SU-DHL-6 (cell line): ENCODE measurements around the gene RANBP1.

Source experiments
- H2AFZ ChIP-seq: fragments of 200-600 bp; sonication (generic); 2 replicates; pipeline ENCODE4 v1.6.1; 2014; ENCODE audit warnings: low read depth, mild to moderate bottlenecking, moderate library complexity, mixed read lengths, antibody characterized with exemption, low read length; ENCODE audit not compliant: severe bottlenecking
- H3F3A ChIP-seq: fragments of 200-600 bp; shearing (Covaris generic); 2 replicates; pipeline ENCODE4 v1.6.0; 2016; ENCODE audit warnings: antibody characterized with exemption, mild to moderate bottlenecking; ENCODE audit not compliant: insufficient read depth
- H3K27ac ChIP-seq: fragments of 200-600 bp; sonication (generic); 2 replicates; pipeline ENCODE4 v1.5.1; 2016; ENCODE audit warnings: low read depth, mild to moderate bottlenecking, low read length, moderate library complexity, mixed read lengths
- H3K27me3 ChIP-seq: fragments of 200-600 bp; sonication (generic), shearing (Covaris generic); 2 replicates; pipeline ENCODE4 v1.6.0; 2014; ENCODE audit warnings: mild to moderate bottlenecking, low read length
- H3K36me3 ChIP-seq: fragments of 200-600 bp; sonication (generic); 2 replicates; pipeline ENCODE4 v1.6.1; 2014; ENCODE audit warnings: mild to moderate bottlenecking, low read length, mixed read lengths
- H3K4me2 ChIP-seq: fragments of 300-600, 200-600 bp; shearing (Covaris generic), sonication (generic); 2 replicates; pipeline ENCODE4 v1.6.0; 2014; ENCODE audit warnings: low read length, low read depth, mild to moderate bottlenecking; ENCODE audit not compliant: poor library complexity, severe bottlenecking
- H3K4me3 ChIP-seq: fragments of 200-600 bp; sonication (generic); 2 replicates; pipeline ENCODE4 v1.5.1; 2014; ENCODE audit warnings: antibody characterized with exemption, low read length, mild to moderate bottlenecking, mixed read lengths; ENCODE audit not compliant: insufficient read depth, poor library complexity, severe bottlenecking
- H3K79me2 ChIP-seq: fragments of 200-600 bp; sonication (generic); 2 replicates; pipeline ENCODE4 v1.6.1; 2014; ENCODE audit warnings: mild to moderate bottlenecking, low read length, moderate library complexity; ENCODE audit not compliant: insufficient read depth
- H3K9ac ChIP-seq: fragments of 200-600 bp; sonication (generic); 2 replicates; pipeline ENCODE4 v1.7.0; 2014; ENCODE audit warnings: mild to moderate bottlenecking, low read length
- H3K9me2 ChIP-seq: fragments of 200-600 bp; sonication (generic); replicated peaks from 2 replicates; pipeline ENCODE4 v1.6.1; 2014; ENCODE audit warnings: low read length; ENCODE audit not compliant: insufficient read depth
- H3K9me3 ChIP-seq: fragments of 200-600 bp; sonication (generic); 2 replicates; pipeline ENCODE4 v1.6.1; 2014; ENCODE audit warnings: low read length, mixed read lengths; ENCODE audit not compliant: insufficient read depth
- H4K20me1 ChIP-seq: fragments of 200-600 bp; sonication (generic); 2 replicates; pipeline ENCODE4 v1.6.1; 2014; ENCODE audit warnings: low read depth, mild to moderate bottlenecking, antibody characterized with exemption, low read length, moderate library complexity, mixed read lengths
- EZH2phosphoT487 ChIP-seq: fragments of 200-600 bp; sonication (generic), shearing (Covaris generic); conservative IDR thresholded peaks from 2 replicates; pipeline ENCODE4 v1.6.1; 2018; ENCODE audit warnings: mild to moderate bottlenecking, antibody characterized with exemption, low read length, moderate library complexity, mixed read lengths
- TF ChIP-seq, protein P1 (sequence below): fragments of 200-600 bp; sonication (generic); IDR thresholded peaks from one replicate; pipeline ENCODE4 v1.5.1; 2017; ENCODE audit warnings: antibody characterized with exemption, mild to moderate bottlenecking, low read length, moderate library complexity; ENCODE audit not compliant: insufficient read depth, poor library complexity, severe bottlenecking

The RANBP1 gene

DNA sequence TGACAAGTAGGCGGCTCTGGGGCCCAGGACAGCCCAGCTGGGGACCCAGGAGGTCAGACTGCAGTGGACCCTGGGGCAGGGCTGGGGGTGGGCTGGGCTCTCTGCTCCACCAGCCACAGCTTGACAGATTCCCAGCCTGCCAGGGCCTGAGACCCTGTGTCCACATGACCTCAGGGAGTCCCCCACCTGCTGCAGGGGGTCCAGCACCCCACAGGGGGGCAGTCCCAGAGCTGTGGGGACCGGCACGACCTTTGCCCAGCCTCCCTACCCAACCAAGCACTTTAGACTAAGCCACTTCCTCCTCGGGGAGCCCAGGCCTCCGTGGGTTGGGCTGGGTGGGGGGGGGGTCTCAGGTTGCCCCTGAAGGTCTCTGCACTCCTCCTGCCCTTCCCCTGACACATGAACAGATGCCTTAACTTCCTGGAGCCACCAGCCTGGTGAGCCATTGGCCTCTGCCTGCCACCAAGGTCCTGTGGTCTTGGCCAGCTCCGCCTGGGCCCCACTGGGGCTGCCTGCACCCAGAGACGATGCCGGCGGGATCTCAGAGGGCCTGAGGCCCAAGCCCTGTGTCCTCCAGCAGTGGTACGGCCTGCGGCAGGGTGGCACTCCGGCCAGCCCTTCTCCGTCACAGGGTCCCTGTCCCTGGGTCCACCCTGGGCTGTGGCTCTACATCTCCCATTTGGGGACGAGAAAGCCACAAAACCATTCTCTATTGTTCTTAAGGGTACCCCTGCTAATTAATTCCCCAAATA is 31.5 kb downstream of the RANBP1 start:
- H3K4me3 ChIP-seq, result no peak overlapping the region

GRCh38 chr22:20148414-20148813 is 32.5 kb downstream of the RANBP1 start:
- no peak overlapping the region for H3K9ac ChIP-seq
- TF ChIP-seq EZH2phosphoT487, result no peak
- TF ChIP-seq, protein P1, sequence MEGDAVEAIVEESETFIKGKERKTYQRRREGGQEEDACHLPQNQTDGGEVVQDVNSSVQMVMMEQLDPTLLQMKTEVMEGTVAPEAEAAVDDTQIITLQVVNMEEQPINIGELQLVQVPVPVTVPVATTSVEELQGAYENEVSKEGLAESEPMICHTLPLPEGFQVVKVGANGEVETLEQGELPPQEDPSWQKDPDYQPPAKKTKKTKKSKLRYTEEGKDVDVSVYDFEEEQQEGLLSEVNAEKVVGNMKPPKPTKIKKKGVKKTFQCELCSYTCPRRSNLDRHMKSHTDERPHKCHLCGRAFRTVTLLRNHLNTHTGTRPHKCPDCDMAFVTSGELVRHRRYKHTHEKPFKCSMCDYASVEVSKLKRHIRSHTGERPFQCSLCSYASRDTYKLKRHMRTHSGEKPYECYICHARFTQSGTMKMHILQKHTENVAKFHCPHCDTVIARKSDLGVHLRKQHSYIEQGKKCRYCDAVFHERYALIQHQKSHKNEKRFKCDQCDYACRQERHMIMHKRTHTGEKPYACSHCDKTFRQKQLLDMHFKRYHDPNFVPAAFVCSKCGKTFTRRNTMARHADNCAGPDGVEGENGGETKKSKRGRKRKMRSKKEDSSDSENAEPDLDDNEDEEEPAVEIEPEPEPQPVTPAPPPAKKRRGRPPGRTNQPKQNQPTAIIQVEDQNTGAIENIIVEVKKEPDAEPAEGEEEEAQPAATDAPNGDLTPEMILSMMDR, result no peak
- no peaks in the 10 kb centered on the region for H3F3A ChIP-seq
- no peaks in the 10 kb centered on the region for H3K36me3 ChIP-seq
- H3K27me3 ChIP-seq, result no peaks in the 10 kb centered on the region
- no peak overlapping the region for H3K4me2 ChIP-seq
- H2AFZ ChIP-seq, result no peak overlapping the region
- no peaks in the 10 kb centered on the region for H3K9me3 ChIP-seq
- no peaks in the 10 kb centered on the region for H3K9me2 ChIP-seq
- H3K27ac ChIP-seq, result no peak overlapping the region
- H4K20me1 ChIP-seq, result no peaks in the 10 kb centered on the region
- no peaks in the 10 kb centered on the region for H3K79me2 ChIP-seq
- no peak overlapping the region for H3K4me3 ChIP-seq

More for the DNA sequence above, 31.5 kb downstream of the RANBP1 start:
- H2AFZ ChIP-seq, result no peak overlapping the region
- H3K27ac ChIP-seq, result no peak overlapping the region
- no peaks in the 10 kb centered on the region for H4K20me1 ChIP-seq
- H3K27me3 ChIP-seq, result no peaks in the 10 kb centered on the region
- H3F3A ChIP-seq, result no peaks in the 10 kb centered on the region
- no peak overlapping the region for H3K9ac ChIP-seq
- H3K36me3 ChIP-seq, result no peaks in the 10 kb centered on the region
- H3K4me2 ChIP-seq, result no peak overlapping the region
- H3K9me3 ChIP-seq, result no peaks in the 10 kb centered on the region
- H3K79me2 ChIP-seq, result no peaks in the 10 kb centered on the region
- no peak for TF ChIP-seq EZH2phosphoT487
- TF ChIP-seq, protein P1, result no peak
- H3K9me2 ChIP-seq, result no peaks in the 10 kb centered on the region

DNA sequence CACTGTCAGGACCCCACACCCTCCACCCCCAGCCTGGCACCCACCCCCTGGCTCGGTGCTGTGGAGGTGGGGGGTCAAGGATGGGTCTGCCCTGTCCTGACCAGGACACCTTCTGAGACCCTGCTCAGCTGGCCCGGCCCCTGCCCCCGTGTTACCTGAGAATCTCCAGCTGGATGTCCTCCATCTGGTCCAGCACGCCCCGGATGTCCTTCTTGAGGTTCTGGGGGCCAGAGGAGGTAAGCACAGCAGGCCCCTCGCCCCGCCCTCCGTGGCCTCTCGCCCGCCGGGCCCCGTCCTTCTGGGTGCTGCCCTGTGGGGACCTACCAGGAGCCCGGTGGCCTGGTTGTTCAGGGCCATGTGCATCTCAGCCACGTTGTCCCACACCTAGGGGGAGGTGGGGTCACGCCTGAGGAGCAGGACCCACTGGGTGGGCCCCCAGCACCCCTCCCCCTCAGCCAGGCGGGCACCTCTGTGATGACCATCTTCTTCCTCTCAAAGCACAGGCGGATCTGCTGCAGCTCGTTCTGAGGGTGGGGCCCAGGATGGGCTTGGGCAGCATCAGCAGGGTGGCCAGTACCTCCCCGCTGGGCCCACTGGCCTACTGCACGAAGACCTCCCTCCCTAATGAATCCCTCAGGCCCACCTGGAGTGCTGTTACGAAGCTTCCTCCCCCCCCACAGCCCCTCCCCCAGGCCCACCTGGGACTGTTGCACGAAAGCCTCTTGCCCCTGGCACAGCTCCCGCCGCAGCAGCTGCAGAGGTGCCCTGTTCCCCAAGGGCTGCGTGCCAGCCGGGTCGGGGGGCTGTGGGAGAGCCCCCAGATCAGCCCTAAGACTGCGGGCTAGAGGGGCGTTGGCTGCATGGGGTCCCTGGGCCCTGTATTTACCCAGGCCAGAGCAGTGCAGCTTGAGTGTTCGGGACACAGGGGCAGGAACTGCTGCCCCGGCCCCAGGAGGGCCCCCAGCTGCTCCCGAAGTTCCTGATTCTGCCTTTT is 33.6 kb downstream of the RANBP1 start:
- Histone ChIP-seq H3K9me3 (no peaks in the 10 kb centered on the region), H3K36me3 (no peaks in the 10 kb centered on the region), H3K4me3 (no peak overlapping the region), H3K9me2 (no peaks in the 10 kb centered on the region), H3K27ac (no peak overlapping the region), H2AFZ (no peak overlapping the region), H3K4me2 (no peak overlapping the region), H3K27me3 (no peaks in the 10 kb centered on the region), H3K79me2 (no peaks in the 10 kb centered on the region), H4K20me1 (no peaks in the 10 kb centered on the region), H3F3A (no peaks in the 10 kb centered on the region), H3K9ac (no peak overlapping the region)
- TF ChIP-seq, protein P1, result no peak
- no peak for TF ChIP-seq EZH2phosphoT487
